Measurements from ENCODE around the gene NOD2. TPM values are rescaled to one million over a fixed set of nuclear protein-coding genes. Genes with fewer than 3 reads are reported as not detected.
A peak's percentile ranks its signal among the peaks of the same experiment; 100 is the strongest.

Gene NOD2
- total and polyA plus RNA-seq, 11 donors, result 0.21 to 6.5 (median 0.74) TPM

DNA sequence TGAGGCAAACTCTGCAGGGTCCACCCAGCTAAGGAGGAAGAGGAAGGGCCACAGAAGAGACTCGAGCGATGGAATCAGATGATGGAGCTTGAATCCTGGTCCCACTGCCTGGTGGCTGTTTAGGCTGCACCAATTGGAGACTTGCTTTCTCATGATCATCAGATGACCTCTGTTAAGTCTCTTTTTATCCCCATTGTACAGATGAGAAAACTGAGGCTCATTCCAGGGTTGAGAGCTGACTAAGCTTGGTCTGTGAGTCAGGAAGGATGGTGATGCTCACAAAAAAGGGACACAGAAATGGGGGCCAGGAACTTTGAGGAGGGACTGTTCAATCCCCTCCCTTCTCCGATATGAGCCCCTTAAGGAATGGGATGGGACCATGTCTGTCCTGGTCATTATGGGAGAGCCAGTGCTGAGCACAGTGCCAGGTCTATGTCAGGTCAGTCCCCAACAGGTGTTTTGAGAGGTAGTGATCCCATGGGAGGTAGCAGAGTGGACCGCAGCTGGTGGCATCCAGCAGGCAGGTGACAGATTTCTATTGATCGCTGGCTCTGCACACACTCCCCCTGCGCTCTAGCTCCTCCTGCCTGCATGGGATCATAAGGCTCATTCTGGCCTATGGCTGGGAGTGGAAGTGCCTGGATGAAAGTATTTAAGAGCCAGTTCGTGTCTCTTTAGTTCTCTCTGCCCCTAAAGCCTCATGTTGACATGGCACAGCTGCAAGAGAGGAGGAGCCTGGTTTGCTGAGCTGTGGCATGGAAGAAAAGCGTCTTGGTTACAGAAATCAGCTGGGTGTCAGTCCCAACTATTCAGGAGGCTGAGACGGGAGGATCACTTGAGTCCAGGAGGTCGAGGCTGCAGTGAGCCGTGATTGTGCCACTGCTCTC, 39.5 kb upstream of the NOD2 start:
- TF ChIP-seq CTCF (IDR thresholded peaks at IDR 0.05) (no peak), POLR2A (IDR thresholded peaks at IDR 0.05) (no peak)
- Histone ChIP-seq H3K9me3 (no peaks in the 10 kb centered on the region), H3K4me1 (no peaks in the 10 kb centered on the region), H3K4me3 (no peak overlapping the region), H3K27ac (no peak overlapping the region), H3K36me3 (no peaks in the 10 kb centered on the region), H3K27me3 (peaks cover 0 to 9% (median 0%) of the 10 kb centered on the region in 9 donors)
- DNase-seq (peak in 1 of 5 donors; percentile 4), ATAC-seq (no peak)
- 85 to 87% (median 86%) methylated on average over 11 of the region's 11 CpGs for WGBS, 4 donors
- intact Hi-C loops (cut with DNase I), result loop anchor here in 1 of 10 donors (10.0 kb wide), 1 partner anchor 279 kb away; no protein-coding TSS in a partner anchor

DNA sequence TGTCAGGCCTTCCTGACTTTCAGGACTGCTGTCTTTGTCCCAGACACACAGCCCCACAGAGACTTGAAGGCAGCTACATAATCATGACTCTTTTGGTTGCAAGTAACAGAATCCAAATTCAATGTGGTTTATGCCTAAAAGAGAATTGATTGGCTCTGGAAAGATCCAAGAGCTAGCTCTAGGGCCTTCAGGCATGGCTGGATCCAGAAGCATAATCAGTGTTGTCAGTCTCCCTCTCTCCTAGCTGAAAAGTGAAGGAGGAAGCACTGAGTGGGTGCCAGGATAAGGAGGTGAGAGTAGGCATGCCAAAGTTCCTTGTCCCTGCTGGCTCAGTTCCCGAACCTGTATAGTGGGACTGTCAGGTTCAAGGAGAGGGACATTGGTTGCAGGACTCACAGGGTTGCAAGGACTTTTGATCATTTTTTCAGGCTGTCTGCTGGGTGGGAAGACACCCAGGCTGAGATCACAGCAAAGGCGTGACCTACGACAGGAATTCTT, 37.8 kb upstream of the NOD2 start:
- Histone ChIP-seq H3K27me3 (peaks cover 0 to 9% (median 0%) of the 10 kb centered on the region in 9 donors), H3K36me3 (no peaks in the 10 kb centered on the region), H3K9me3 (no peaks in the 10 kb centered on the region), H3K4me1 (no peaks in the 10 kb centered on the region), H3K27ac (no peak overlapping the region), H3K4me3 (no peak overlapping the region)
- ATAC-seq (no peak), DNase-seq (peak in 1 of 5 donors; percentile 8)
- intact Hi-C loops (cut with DNase I), result loop anchor here in 1 of 10 donors (10.0 kb wide), 1 partner anchor 281 kb away; no protein-coding TSS in a partner anchor
- no peak for TF ChIP-seq CTCF (IDR thresholded peaks at IDR 0.05)
- no peak for TF ChIP-seq POLR2A (IDR thresholded peaks at IDR 0.05)
- WGBS, 4 donors, result 86 to 91% (median 89%) methylated on average over 2 to 3 of the region's 3 CpGs

- 47 to 51% (median 50%) methylated on average over 5 of the region's 5 CpGs for WGBS, 4 donors
- intact Hi-C loops (cut with DNase I), result loop anchor here in 1 of 10 donors (10.0 kb wide), 1 partner anchor 282 kb away; no protein-coding TSS in a partner anchor
- no peaks in the 10 kb centered on the region for H3K4me1 ChIP-seq
- ATAC-seq (peak in 2 of 4 donors; percentile 22 to 38), DNase-seq (peak in 1 of 5 donors; percentile 40)
- TF ChIP-seq CTCF (IDR thresholded peaks at IDR 0.05), result no peak
- TF ChIP-seq POLR2A (IDR thresholded peaks at IDR 0.05), result no peak
- no peaks in the 10 kb centered on the region for H3K9me3 ChIP-seq
- no peak overlapping the region for H3K27ac ChIP-seq
- no peak overlapping the region for H3K4me3 ChIP-seq
- H3K27me3 ChIP-seq, result peaks cover 0 to 5% (median 0%) of the 10 kb centered on the region in 9 donors
- H3K36me3 ChIP-seq, result no peaks in the 10 kb centered on the region
These were observed 36.2 kb upstream of the NOD2 start for GRCh38 chr16:50657241-50657640.

DNA sequence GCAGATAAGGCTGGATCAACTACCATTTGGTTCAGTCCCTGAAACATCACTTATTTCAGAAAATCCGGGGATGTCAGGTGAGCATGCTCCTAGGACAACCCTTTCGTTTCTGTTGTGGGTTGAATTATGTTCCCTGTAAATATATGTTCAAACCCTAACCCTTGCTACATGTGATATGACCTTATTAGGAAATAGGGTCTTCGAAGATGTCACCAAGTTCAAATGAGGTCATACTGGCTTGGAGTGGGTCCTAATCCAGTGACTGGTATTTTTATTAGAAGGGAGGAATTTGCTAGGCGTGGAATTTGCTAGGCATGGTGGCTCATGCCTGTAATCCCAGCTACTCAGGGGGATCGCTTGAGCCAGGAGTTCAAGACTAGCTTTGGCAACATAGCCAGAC, 33.6 kb upstream of the NOD2 start:
- H3K4me1 ChIP-seq, result peaks cover 0 to 4% (median under 1%) of the 10 kb centered on the region in 12 donors
- no peak overlapping the region for H3K4me3 ChIP-seq
- no peak for DNase-seq
- peaks cover 0 to 6% (median 0%) of the 10 kb centered on the region in 12 donors for H3K9me3 ChIP-seq
- H3K27me3 ChIP-seq, result no peaks in the 10 kb centered on the region
- no peak overlapping the region for H3K27ac ChIP-seq
- intact Hi-C loops (cut with DNase I), result loop anchor here in 8 of 10 donors (5.0 to 10.0 kb wide), 9 partner anchors 63 to 635 kb away; partner anchors contain the start of genes CNEP1R1 (in 2 of the 8) and BRD7 (in 1 of the 8)
- no peaks in the 10 kb centered on the region for H3K36me3 ChIP-seq
- TF ChIP-seq POLR2A (IDR thresholded peaks at IDR 0.05), result no peak
- TF ChIP-seq CTCF (IDR thresholded peaks at IDR 0.05), result no peak
- no peak for ATAC-seq
- 82 to 87% (median 87%) methylated on average over 5 of the region's 5 CpGs for WGBS, 4 donors

Measured in heart left ventricle (tissue), 16 donors.